Measurements from ENCODE around the gene FSTL1. TPM values are rescaled to one million over a fixed set of nuclear protein-coding genes. Genes with fewer than 3 reads are reported as not detected.

Gene FSTL1
- total RNA-seq, 2 experiments from 2014 or later, result 0.31 to 1.1 TPM

DNA sequence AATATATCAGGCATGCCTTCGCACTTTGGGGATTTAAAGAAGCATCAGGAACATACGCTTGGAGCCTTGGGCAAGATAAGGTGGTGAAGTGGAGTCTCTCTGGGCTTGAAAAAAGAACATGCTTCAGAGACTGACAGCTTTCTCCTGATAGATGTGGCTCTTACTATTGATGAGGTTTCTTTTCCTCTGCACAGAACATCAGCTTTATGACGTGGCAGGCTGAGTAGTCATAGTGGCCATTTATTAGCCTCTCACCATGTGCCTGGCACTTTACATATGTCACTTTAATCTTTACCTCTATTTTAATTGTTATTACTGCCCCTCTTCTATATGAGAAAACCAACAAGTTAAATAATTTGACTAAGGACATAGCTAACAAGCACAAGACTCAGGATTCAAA lies 82.6 kb downstream of the FSTL1 start:
- H3K27ac Mint-ChIP-seq, result no peak overlapping the region
- H3K4me1 Mint-ChIP-seq, result no peaks in the 10 kb centered on the region
- DNase-seq (no peak), ATAC-seq (ENCODE audit: low read depth) (no peak)
- H3K36me3 Mint-ChIP-seq, result no peaks in the 10 kb centered on the region
- peaks cover 39% of the 10 kb centered on the region for H3K27me3 Mint-ChIP-seq
- POLR2A ChIA-PET, result no interaction called here
- H3K4me3 Mint-ChIP-seq, result no peak overlapping the region
- peaks cover 1% of the 10 kb centered on the region for H3K9me3 Mint-ChIP-seq

DNA sequence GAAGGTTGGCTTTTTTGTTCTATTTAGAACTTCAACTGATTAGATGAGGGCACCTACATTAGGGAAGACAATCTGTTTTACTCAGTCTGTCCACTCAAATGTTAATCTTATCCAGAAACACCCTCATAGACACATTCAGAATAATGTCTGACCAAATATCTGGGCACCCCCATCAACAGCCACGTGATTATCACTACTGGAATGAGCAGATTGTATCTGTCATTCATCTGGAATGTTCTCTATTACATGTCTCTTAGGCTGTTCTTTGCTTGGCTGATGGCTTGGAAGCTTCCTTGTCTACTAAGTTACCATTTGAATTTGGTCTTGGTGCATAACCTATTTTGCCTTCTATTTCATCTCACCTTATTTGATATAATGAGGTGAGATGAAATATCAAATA lies 86.0 kb downstream of the FSTL1 start:
- ATAC-seq (ENCODE audit: low read depth) (no peak), DNase-seq (no peak)
- H3K4me1 Mint-ChIP-seq, result no peaks in the 10 kb centered on the region
- no peak overlapping the region for H3K27ac Mint-ChIP-seq
- no peak overlapping the region for H3K4me3 Mint-ChIP-seq
- no peaks in the 10 kb centered on the region for H3K9me3 Mint-ChIP-seq
- H3K36me3 Mint-ChIP-seq, result no peaks in the 10 kb centered on the region
- POLR2A ChIA-PET, result no interaction called here
- H3K27me3 Mint-ChIP-seq, result peaks cover 34% of the 10 kb centered on the region

DNA sequence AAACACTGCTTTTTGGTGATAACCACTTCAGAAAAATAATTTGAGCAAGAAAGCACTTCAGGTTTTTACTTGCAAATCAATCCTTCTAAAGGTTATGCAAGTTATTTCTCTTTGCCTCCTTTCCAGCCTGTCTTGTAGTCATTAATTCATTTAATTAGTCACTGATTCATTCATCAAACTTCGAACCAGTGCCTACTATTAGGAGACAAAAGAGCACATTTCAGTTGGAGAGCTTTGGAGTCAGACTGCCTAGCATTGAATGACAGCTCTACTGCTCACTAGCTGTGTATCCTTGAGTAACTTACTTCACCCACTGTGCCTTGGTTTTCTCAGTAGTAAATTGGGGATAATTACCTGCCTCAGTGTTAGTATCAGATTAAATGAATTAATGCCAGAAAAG lies 86.7 kb downstream of the FSTL1 start:
- H3K27ac Mint-ChIP-seq, result no peak overlapping the region
- H3K4me3 Mint-ChIP-seq, result no peak overlapping the region
- ATAC-seq (ENCODE audit: low read depth) (no peak), DNase-seq (no peak)
- POLR2A ChIA-PET, result no interaction called here
- no peaks in the 10 kb centered on the region for H3K9me3 Mint-ChIP-seq
- peaks cover 34% of the 10 kb centered on the region for H3K27me3 Mint-ChIP-seq
- no peaks in the 10 kb centered on the region for H3K36me3 Mint-ChIP-seq
- no peaks in the 10 kb centered on the region for H3K4me1 Mint-ChIP-seq

DNA sequence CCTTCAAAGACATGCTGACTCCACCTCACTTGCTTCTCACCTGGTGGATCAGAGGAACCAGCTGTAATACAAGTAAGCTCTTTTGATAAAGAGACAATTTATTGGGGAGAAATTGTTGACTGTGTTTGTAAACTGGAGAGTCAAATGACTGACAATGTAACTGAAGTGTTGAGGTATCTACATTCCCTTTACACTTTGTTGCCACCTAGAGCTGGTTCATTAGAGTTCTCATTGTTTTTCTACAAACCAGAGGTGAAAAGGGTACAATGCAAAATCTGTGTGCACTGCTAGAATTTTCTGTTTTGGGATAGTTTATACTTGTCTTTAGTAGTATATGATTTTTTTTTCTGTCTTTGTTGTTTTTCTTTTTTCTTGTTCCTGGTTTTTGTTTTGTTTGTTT lies 93.0 kb downstream of the FSTL1 start:
- Mint-ChIP-seq H3K4me3 (no peak overlapping the region), H3K36me3 (no peaks in the 10 kb centered on the region), H3K9me3 (no peaks in the 10 kb centered on the region), H3K27me3 (peaks cover 39% of the 10 kb centered on the region), H3K27ac (no peak overlapping the region), H3K4me1 (no peaks in the 10 kb centered on the region)
- POLR2A ChIA-PET, result no interaction called here
- DNase-seq (no peak), ATAC-seq (ENCODE audit: low read depth) (no peak)

DNA sequence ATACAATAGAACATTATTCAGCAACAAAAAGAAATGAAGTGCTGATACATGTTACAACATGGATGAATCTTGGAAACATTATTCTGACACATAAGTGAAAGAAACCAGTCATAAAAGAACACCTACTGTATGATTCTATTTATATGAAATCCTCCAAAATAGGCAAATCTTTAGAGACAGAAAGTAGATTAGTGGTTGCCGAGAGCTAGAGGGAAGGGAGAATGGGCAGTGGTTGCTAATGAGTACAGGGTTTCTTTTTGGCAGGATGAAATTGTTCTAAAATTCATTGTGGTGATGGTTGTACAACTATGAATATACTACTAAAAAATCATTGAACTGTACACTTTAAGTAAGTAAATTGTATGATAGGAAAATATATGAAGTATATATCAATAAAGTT lies 95.3 kb downstream of the FSTL1 start:
- Mint-ChIP-seq H3K27ac (no peak overlapping the region), H3K4me3 (no peak overlapping the region), H3K9me3 (no peaks in the 10 kb centered on the region), H3K4me1 (no peaks in the 10 kb centered on the region), H3K36me3 (no peaks in the 10 kb centered on the region), H3K27me3 (peaks cover 52% of the 10 kb centered on the region)
- DNase-seq, result no peak
- POLR2A ChIA-PET, result no interaction called here
- ATAC-seq (ENCODE audit: low read depth), result no peak

DNA sequence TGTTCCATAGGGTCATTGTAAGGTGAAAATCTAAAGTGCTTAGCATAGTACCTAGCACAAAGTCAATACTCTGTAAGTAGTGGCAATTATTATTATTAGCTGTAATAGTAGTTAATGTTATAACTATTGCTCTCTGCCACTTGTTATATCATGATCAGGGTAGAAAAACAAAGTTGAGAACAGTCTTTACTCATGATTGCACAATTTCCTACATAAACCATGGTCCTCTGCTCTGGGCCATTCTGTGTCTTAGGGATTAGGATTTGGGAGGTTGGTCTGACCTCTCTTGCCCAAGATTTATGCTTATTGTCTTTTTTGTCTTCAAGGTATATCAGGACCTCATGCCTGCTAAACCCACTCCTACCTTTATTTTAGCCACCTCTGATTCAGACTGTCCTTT lies 97.3 kb downstream of the FSTL1 start:
- Mint-ChIP-seq H3K27ac (no peak overlapping the region), H3K9me3 (no peaks in the 10 kb centered on the region), H3K4me1 (peaks cover 2% of the 10 kb centered on the region), H3K4me3 (no peak overlapping the region), H3K36me3 (no peaks in the 10 kb centered on the region), H3K27me3 (peaks cover 51% of the 10 kb centered on the region)
- ATAC-seq (ENCODE audit: low read depth) (no peak), DNase-seq (no peak)
- POLR2A ChIA-PET, result no interaction called here

DNA sequence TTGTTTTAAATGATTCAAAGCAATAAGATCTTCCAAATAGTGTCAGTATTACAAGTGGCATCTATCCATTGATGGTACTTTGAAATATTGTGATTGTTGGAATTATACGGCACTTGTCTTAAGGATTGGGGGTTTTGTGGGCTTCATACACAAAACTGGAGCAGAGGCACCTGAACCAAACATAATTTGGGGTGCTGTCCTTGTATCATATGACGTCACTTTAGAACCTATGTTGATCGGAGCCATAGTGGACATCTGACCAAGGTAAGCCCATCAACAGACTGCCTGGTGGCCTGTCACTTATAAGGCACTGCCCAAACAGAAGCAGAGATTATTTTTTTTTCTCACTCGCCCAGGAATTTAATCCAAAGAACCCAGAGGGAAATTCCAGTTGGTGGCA lies 98.8 kb downstream of the FSTL1 start:
- Mint-ChIP-seq H3K36me3 (peaks cover 2% of the 10 kb centered on the region), H3K27me3 (peaks cover 47% of the 10 kb centered on the region), H3K4me3 (no peak overlapping the region), H3K27ac (no peak overlapping the region), H3K9me3 (no peaks in the 10 kb centered on the region), H3K4me1 (peaks cover 11% of the 10 kb centered on the region)
- DNase-seq, result no peak
- ATAC-seq (ENCODE audit: low read depth), result no peak
- POLR2A ChIA-PET, result no interaction called here

DNA sequence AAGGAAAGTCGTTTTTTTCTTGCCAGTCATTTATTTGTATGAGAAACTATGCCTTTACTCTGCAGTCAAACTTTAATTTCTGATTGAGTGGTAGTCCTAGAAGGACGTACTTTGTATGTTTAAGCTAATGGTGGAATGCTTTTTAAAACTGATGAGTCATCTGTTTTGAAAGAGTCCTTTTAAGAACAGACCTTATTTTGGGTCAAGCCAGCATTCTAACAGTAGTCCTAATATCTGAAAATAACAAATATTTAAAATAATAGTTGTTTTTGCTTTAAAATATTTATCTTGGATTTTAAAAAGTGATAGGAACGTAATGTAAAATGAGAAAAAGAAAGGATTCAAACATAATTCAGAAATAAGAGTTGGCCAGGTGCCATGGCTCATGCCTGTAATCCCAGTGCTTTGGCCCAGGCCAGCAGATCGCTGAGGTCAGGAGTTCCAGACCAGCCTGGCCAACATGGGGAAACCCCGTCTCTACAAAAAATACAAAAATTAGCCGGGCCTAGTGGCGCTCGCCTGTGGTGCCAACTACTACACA lies 100.3 kb downstream of the FSTL1 start:
- Mint-ChIP-seq H3K4me3 (no peak overlapping the region), H3K4me1 (peaks cover 22% of the 10 kb centered on the region), H3K36me3 (peaks cover 14% of the 10 kb centered on the region), H3K9me3 (no peaks in the 10 kb centered on the region), H3K27me3 (peaks cover 34% of the 10 kb centered on the region), H3K27ac (no peak overlapping the region)
- DNase-seq (no peak), ATAC-seq (ENCODE audit: low read depth) (no peak)
- POLR2A ChIA-PET, result interaction anchor here (1.7 to 3.4 kb wide), 2 partner anchors 56 to 256 kb away, joined by 4 to 43 read pairs; partner anchors contain the start of gene GSK3B

DNA sequence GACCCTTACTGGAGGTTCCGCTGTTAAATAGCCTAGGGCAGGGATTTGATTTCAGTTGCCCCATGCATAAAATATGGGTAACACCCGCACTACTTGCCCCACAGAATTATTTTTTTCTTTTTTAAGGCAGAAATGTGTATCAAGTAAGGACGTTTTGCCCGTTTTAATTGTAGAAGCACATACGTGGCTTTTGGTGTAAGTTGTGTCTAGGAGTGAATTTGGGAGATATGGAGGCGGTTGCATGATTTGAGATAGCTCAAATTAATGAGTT lies 101.0 kb downstream of the FSTL1 start:
- peak overlapping the region; percentile 89 for H3K4me3 Mint-ChIP-seq
- POLR2A ChIA-PET, result interaction anchor here (1.2 to 3.4 kb wide), 4 partner anchors 15 to 255 kb away, joined by 3 to 43 read pairs (median 4); partner anchors contain the start of gene GSK3B
- H3K4me1 Mint-ChIP-seq, result peaks cover 29% of the 10 kb centered on the region
- DNase-seq (no peak), ATAC-seq (ENCODE audit: low read depth) (no peak)
- H3K36me3 Mint-ChIP-seq, result peaks cover 15% of the 10 kb centered on the region
- H3K9me3 Mint-ChIP-seq, result no peaks in the 10 kb centered on the region
- H3K27me3 Mint-ChIP-seq, result peaks cover 28% of the 10 kb centered on the region
- peak overlapping the region; percentile 86 for H3K27ac Mint-ChIP-seq

DNA sequence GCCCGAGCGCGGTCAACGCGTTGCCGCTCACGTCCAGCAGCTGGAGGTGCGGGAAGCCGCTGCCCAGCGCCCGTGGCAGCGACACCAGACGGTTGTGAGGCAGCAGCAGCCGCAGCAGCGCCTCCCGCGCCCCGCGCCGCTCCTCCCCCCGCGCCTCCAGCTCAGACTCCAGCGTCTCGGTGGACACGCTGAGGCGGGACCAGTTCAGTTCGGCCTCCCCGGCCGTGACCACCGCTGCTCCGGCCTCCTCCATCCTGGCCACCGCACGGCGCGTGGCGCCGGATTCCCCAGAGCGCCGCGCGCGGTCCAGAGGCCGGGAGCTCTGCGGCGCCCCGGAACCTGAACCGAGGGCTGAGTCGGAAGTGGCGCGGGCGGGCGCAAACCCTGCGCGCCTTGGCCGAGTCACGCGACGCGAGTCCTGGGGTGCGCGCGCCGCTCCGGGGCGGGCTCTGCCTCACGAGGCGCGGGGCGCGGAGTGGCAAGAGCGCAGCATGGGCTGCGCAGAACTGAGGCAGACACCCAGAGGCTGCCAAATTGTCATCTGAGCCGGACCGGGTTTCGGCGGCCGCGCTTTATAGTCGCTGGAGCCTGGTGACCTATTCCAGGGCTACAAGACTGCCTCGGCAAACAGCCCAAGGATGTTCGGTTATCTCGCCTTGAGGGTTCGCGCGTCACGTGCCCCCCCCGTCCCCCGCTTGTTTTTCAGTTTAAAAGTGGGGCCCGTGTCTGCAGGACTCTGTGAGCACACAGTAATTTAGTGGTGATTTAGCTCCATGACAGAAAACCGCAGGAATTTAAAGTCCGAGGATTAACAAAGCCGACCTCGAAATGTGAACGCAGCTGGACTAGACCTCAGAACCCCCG lies 101.6 kb downstream of the FSTL1 start, which contains the start of gene LRRC58:
Gene LRRC58, minus strand, starts transcription at position 364 of the 864 bp plus-strand sequence. Its CDS starts 111 bp downstream, at position 253.
- no peaks in the 10 kb centered on the region for H3K9me3 Mint-ChIP-seq
- H3K4me1 Mint-ChIP-seq, result peaks cover 35% of the 10 kb centered on the region
- DNase-seq (peak; percentile 95), ATAC-seq (ENCODE audit: low read depth) (peak; percentile 85)
- peak within 1 kb of the TSS; percentile 89 for H3K4me3 Mint-ChIP-seq
- POLR2A ChIA-PET, result interaction anchor here (0.6 to 3.4 kb wide), 10 partner anchors 8 to 881 kb away, joined by 3 to 43 read pairs (median 4); partner anchors contain the start of genes GSK3B, NDUFB4 and POGLUT1
- H3K27ac Mint-ChIP-seq, result peak within 1 kb of the TSS; percentile 87
- H3K27me3 Mint-ChIP-seq, result peaks cover 22% of the 10 kb centered on the region
- H3K36me3 Mint-ChIP-seq, result peaks cover 17% of the 10 kb centered on the region

DNA sequence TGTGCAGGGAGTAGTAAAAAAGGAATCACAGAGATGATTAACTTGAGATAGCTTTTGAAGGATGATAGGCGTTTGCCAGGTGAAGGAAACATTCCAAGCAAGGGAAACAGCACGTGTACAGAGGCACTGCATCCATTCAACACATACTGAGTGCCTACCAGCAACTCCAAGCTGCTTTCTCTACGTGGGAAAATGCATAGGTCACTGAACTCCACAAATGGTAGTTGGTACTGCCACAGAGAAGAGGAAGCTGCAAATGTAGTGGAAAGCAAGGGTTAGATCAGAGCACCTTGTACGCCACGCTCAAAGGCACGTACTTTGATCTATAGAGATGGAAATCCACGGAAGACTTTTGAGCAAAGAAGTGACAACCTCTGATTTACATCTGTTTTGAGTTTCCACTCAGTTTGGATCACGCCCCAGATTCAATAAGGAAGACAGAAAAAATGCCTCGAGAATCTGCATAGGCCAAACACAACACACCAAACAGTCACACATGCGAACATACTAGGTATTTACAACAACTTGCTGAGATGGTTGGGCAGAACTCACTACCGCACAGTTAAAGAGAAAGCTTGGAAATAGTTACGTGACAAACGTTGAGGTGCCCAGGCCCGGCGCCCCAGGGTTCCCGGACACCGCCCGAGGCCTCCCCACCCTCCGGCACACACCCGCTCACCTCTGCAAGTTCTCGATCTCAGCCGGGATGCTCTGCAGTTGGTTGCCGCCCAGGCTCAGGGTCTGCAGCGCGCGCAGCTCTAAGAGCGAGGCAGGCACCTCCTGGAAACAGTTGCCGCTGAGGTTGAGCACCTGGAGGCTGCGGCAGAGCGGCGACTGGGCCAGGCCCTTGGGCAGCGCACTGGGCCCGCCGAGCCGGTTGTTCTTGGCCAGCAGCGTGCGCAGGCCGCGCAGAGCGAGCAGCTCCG lies 102.5 kb downstream of the FSTL1 start:
- Mint-ChIP-seq H3K27ac (peak overlapping the region; percentile 87), H3K4me3 (peak overlapping the region; percentile 89), H3K4me1 (peaks cover 39% of the 10 kb centered on the region), H3K9me3 (no peaks in the 10 kb centered on the region), H3K27me3 (peaks cover 16% of the 10 kb centered on the region), H3K36me3 (peaks cover 23% of the 10 kb centered on the region)
- peak; percentile 57 for ATAC-seq (ENCODE audit: low read depth)
- POLR2A ChIA-PET, result interaction anchor here (0.6 to 3.4 kb wide), 8 partner anchors 14 to 880 kb away, joined by 3 to 43 read pairs (median 4); partner anchors contain the start of genes GSK3B, NDUFB4 and POGLUT1
- DNase-seq, result no peak

DNA sequence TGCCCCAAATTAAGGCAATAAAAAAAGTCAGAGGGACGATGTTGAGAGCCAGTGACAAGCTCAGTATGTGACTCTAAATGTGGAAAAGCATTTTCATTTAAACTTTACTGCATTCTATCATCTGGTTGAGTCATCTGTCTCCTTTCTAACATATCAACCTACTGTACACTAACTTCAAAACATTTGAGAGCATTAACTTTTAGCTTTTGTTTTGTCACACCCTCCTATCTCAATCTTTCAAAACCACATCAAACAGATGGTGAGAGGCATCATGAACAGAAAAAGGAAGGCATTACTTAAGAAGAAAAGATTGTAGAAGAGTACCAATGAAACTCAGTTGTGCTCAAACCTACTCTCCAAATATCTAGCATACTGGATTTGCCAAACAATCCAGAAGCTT lies 106.4 kb downstream of the FSTL1 start:
- peaks cover 7% of the 10 kb centered on the region for H3K9me3 Mint-ChIP-seq
- H3K27ac Mint-ChIP-seq, result peak overlapping the region; percentile 71
- H3K27me3 Mint-ChIP-seq, result no peaks in the 10 kb centered on the region
- H3K36me3 Mint-ChIP-seq, result peaks cover 52% of the 10 kb centered on the region
- DNase-seq (no peak), ATAC-seq (ENCODE audit: low read depth) (peak; percentile 13)
- H3K4me1 Mint-ChIP-seq, result peaks cover 37% of the 10 kb centered on the region
- peak overlapping the region; percentile 57 for H3K4me3 Mint-ChIP-seq
- POLR2A ChIA-PET, result interaction anchor here (1.1 kb wide), 1 partner anchor 249 kb away, joined by 3 read pairs; no protein-coding TSS in a partner anchor
